COLO668 (cell line): Measurements from ENCODE around the gene SCP2.
A peak's percentile ranks its signal among the peaks of the same experiment; 100 is the strongest.

ENCODE experiments used
- DNase-seq: peaks from one replicate; lab custom pipeline; 2025; ENCODE audit not compliant: unreplicated experiment; lab: John Stamatoyannopoulos, UW

SCP2 gene

GRCh38 chr1:52927212-52928014 lies at the start of gene SCP2:
Gene SCP2, plus strand, starts transcription at chr1:52927276. Its CDS starts 121 bp downstream, at chr1:52927397.
- peak; percentile 88 for DNase-seq

- no peak for DNase-seq
Observed at GRCh38 chr1:52877554-52877953, 49.5 kb upstream of the SCP2 start.

- no peak for DNase-seq
Observed at GRCh38 chr1:52880206-52880605, 46.9 kb upstream of the SCP2 start.

- no peak for DNase-seq
Observed at GRCh38 chr1:52887483-52887882, 39.6 kb upstream of the SCP2 start.

- no peak for DNase-seq
Observed at GRCh38 chr1:52892424-52893215, 34.5 kb upstream of the SCP2 start.

GRCh38 chr1:52899445-52899894 lies 27.6 kb upstream of the SCP2 start:
- DNase-seq: no peak

GRCh38 chr1:52900402-52900801 lies 26.7 kb upstream of the SCP2 start:
- DNase-seq: no peak

GRCh38 chr1:52901384-52901783 lies 25.7 kb upstream of the SCP2 start:
- no peak for DNase-seq

GRCh38 chr1:52904208-52904926 lies 22.7 kb upstream of the SCP2 start:
- DNase-seq: no peak

- peak; percentile 62 for DNase-seq
Observed at GRCh38 chr1:52904927-52905698, 22.0 kb upstream of the SCP2 start.

GRCh38 chr1:52906135-52906603 lies 20.9 kb upstream of the SCP2 start:
- no peak for DNase-seq

- no peak for DNase-seq
Observed at GRCh38 chr1:52907068-52907811, 19.8 kb upstream of the SCP2 start.

- no peak for DNase-seq
Observed at GRCh38 chr1:52907812-52908153, 19.3 kb upstream of the SCP2 start.

GRCh38 chr1:52911541-52911940 lies 15.5 kb upstream of the SCP2 start:
- no peak for DNase-seq

- no peak for DNase-seq
Observed at GRCh38 chr1:52913014-52913413, 14.1 kb upstream of the SCP2 start.

- DNase-seq: peak; percentile 26
Observed at GRCh38 chr1:52913537-52913936, 13.5 kb upstream of the SCP2 start.

- no peak for DNase-seq
Observed at GRCh38 chr1:52914463-52914862, 12.6 kb upstream of the SCP2 start.

- no peak for DNase-seq
Observed at GRCh38 chr1:52915211-52915854, 11.7 kb upstream of the SCP2 start.

GRCh38 chr1:52915855-52916220 lies 11.2 kb upstream of the SCP2 start:
- no peak for DNase-seq
